Astrocyte of the cerebellum (primary cell): ENCODE data around the gene ADAMTSL3.

Experiments
- DNase-seq: peaks from one replicate; pipeline ENCODE4 v3.0.0-alpha.2; 2011; ENCODE audit warnings: low read depth
- H3K4me3 ChIP-seq: 2 replicates; pipeline ENCODE4 v1.5.1; 2011; ENCODE audit warnings: mild to moderate bottlenecking, low read depth, low read length, moderate library complexity
- in situ Hi-C: cut with HindIII; loops from 2 replicates; pipeline ENCODE4 v1.10.0; 2017; ENCODE audit warnings: low sequenced_read_pairs
- TF ChIP-seq, protein P1 (sequence below): IDR thresholded peaks from 2 replicates; pipeline ENCODE4 v1.5.1; 2012; ENCODE audit warnings: low read length, low read depth, moderate library complexity, mild to moderate bottlenecking; ENCODE audit errors: missing control alignments

The ADAMTSL3 gene

DNA sequence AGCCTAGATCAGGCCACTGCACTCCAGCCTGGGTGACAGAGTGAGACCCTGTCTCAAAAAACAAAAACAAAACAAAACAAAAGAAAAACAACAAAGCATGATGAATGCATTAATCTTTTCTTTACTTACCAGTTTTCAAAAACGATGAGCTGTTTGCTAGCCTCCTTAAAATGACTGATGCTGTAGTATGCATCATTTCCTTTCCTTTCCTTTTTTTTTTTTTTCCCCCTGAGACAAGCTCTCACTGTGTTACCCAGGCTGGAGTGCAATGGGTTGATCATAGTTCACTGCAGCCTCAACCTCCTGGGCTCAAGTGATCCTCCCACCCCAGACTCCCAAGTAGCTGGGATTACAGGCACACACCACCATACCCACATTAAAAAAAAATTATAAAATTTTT, 202.0 kb downstream of the ADAMTSL3 start:
- H3K4me3 ChIP-seq, result no peak overlapping the region
- in situ Hi-C loops, result no loop called here
- no peak for DNase-seq
- TF ChIP-seq, protein P1, sequence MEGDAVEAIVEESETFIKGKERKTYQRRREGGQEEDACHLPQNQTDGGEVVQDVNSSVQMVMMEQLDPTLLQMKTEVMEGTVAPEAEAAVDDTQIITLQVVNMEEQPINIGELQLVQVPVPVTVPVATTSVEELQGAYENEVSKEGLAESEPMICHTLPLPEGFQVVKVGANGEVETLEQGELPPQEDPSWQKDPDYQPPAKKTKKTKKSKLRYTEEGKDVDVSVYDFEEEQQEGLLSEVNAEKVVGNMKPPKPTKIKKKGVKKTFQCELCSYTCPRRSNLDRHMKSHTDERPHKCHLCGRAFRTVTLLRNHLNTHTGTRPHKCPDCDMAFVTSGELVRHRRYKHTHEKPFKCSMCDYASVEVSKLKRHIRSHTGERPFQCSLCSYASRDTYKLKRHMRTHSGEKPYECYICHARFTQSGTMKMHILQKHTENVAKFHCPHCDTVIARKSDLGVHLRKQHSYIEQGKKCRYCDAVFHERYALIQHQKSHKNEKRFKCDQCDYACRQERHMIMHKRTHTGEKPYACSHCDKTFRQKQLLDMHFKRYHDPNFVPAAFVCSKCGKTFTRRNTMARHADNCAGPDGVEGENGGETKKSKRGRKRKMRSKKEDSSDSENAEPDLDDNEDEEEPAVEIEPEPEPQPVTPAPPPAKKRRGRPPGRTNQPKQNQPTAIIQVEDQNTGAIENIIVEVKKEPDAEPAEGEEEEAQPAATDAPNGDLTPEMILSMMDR, result no peak

DNA sequence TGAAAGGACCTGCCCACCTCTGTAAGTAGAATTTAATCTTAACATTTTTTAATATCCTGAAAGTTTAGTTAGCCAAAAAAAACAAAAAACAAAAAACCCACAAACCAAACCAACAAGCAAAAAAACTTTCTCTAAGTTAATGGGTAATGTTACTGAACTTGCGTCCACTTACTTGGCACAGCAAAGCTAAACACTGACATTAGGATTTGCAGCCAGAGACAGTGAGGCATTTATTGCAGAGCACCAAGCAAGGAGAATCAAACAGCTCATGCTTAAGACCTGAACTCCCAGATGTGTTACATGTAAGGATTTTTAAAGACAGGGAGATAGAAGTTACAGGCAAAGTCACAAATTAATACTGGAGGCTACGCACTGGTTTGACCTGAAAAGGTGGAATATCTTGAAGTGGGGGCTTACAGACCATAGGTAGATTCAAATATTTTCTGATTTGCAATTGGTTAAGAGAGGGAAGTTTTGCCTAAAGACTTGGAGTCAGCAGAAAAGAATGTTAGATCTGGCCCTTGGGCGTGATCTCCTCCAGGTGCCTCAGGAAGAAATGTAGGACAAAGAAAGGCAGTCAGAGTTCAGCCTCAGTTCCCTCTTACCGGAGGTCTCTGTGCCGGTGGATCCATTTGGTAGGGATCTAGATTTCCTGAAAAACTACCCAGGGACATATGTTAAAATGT, 205.0 kb downstream of the ADAMTSL3 start:
- in situ Hi-C loops, result no loop called here
- no peak for DNase-seq
- TF ChIP-seq, protein P1, result no peak
- H3K4me3 ChIP-seq, result no peak overlapping the region

DNA sequence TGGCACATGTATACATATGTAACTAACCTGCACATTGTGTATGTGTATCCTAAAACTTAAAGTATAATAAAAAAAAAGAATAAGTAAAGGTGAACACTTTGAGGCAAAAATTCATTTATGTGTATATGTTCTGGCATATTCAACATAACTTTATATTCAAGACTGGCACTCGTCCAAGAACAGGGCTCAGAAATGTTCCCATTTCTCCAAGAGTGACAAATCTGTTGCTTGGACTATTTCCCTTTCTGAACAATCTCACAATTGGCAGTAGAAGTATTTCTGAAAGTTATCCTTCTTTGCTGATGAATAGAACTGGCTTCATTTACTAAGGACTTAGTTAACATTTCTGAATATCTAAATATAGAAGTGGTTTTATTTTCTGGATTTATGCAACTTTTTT, 212.8 kb downstream of the ADAMTSL3 start:
- TF ChIP-seq, protein P1, result no peak

DNA sequence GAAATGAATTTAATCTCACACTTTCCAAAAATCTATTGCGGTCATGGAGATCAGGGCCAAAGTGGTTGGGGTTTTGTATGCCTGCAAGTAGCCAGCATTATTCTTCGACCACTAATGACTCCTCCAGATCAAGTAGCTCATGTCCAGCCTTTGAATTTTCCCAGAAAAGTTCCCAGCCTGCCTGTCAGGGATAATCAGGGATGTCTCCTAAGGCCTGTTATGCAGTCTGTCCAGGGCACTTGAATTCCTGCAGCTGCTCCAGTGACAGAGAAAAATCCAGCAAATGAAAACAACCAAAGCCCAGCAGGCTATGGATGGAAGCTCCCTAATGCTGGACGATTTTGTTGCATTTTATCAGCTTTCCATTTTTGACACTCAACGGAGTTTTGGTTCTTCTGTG, 215.4 kb downstream of the ADAMTSL3 start:
- DNase-seq, result no peak
- H3K4me3 ChIP-seq, result no peak overlapping the region
- in situ Hi-C loops, result no loop called here
- TF ChIP-seq, protein P1, result no peak

More for the DNA sequence above, 212.8 kb downstream of the ADAMTSL3 start:
- H3K4me3 ChIP-seq, result no peak overlapping the region
- DNase-seq, result no peak
- in situ Hi-C loops, result no loop called here

DNA sequence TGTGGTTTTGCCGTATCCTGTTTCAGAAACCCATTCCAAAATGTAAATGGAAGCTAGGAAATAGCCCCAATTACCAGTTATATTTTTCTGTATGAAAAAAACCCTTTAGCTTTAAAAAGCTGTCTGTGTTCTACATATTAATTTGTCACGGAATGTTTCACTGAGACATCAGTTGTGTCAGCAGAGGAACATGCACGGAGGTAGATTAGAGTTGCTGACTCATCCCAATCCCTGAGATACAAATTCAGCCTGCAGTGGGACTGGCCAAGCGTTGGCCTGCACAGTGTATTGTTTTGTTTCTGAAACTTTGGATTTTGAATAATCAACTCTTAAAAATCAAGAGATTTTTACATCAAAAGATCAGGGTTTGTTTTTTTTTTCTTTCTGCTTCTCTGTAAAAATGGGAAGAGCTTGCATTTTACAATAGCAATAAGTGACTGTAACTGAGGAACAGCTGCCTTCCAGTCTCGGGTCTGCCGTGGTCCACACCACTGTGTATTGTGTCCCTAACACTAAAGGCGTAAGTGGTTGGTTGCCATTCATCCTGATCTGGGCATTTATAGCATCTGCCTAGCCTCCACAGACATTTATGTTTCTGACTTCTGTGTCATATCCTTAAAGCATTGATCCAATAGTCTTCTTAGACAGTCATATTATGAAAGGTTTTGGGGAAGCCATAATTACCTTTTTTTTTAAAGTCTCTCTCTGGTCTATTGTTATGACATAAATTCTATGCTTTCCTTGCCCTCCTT, 218.1 kb downstream of the ADAMTSL3 start:
- TF ChIP-seq, protein P1, result no peak
- DNase-seq, result no peak
- H3K4me3 ChIP-seq, result no peak overlapping the region
- in situ Hi-C loops, result no loop called here

DNA sequence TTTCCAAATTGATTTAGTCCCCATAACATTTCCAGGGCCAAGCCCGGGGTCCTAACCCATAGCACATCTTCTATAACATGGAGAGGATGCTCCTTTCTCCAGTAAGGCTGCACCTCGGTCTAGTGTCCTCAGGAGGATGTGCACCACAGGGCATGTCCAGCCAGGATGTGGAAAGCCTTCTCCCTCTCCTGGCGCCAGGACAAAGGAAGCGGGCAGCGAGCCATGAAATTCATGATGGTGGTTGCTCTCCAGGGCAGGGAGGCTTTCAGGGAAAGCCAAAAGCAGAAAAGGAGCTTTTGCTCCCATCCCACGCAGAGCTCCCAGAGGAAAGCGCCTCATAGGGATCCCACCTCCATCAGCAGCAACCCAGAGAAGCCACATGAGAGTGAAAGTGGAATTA, 220.0 kb downstream of the ADAMTSL3 start:
- in situ Hi-C loops, result no loop called here
- TF ChIP-seq, protein P1, result no peak
- no peak overlapping the region for H3K4me3 ChIP-seq
- DNase-seq, result no peak
